HUDEP-2 (cell line): ENCODE data around the gene SATB2.
A peak's percentile ranks its signal among the peaks of the same experiment; 100 is the strongest.

Source experiments
- DNase-seq, 76 experiments: peaks; one replicate each; lab custom pipeline; 2025; ENCODE audit not compliant: unreplicated experiment in 76 of 76; lab: John Stamatoyannopoulos, UW

The SATB2 gene

DNA sequence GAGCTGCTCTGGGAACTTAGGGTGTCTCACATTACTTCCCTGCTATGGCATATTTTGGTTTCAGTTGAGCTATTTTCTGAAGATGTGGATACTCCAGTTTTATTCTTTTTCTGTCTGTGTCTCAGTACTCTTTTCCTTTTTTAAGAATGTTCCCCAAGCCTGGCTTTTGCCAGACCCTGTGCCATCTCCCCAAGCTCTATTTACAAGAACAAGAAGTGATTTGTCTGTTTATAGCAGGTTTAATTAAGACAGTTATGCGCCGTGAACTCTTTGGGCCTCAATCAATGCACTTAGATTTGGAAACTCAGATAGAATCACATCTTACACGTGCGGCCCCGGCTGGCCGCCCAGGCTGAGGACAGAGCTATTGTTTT lies 8.9 kb upstream of the SATB2 start:
- DNase-seq, result no peak

DNA sequence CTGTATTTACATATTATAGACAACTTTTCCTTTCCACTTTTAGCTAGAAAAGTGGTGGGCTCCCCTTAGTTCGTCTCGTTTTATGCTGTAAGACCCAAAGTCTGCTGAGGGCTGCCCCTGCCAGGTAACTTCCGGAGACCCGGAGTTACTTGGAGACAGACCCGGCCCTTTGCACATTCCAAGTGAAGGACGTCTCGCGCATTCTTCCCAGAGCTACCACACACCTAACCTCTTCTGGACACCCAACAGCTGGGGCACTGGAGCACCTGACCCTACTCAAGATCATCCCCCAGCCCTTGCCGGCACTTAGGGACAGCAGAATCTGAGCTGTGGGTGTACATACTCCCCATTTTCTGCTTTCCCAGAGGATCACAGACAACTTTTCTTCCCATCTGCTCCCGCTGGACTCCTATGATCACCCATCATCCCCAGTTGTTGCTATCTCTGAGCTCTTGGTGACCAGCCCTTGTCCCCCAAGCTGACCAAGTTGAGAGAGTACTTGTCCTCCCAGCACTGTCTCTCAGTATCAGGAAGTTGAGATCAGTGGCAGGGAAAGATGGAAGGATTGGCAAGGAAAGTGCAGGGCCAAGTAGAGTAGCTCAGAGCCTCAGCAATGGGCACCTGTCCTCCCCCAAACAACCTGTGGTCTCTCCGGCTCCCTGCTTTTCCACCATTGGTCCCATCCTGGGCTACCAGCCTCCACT lies 8.4 kb upstream of the SATB2 start:
- DNase-seq, result no peak

DNA sequence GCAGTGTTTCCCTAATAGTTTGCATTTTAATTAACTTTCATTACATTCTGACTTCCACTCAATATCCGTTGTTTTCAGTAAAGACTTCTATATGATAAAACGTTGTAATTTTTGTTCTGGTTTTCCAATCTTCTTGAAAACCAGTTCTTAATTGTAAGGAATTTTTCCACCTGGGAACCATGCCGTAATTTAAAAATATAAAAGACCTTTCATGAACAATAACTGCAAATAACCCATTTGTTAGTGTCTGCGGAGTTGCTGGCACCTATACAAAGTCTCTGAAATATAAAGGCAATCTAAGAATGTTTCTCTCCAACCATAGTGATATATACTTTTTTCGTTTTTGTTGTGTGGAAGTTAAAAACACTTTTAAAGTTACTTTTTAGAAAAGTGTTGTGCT lies 7.7 kb upstream of the SATB2 start:
- no peak for DNase-seq

DNA sequence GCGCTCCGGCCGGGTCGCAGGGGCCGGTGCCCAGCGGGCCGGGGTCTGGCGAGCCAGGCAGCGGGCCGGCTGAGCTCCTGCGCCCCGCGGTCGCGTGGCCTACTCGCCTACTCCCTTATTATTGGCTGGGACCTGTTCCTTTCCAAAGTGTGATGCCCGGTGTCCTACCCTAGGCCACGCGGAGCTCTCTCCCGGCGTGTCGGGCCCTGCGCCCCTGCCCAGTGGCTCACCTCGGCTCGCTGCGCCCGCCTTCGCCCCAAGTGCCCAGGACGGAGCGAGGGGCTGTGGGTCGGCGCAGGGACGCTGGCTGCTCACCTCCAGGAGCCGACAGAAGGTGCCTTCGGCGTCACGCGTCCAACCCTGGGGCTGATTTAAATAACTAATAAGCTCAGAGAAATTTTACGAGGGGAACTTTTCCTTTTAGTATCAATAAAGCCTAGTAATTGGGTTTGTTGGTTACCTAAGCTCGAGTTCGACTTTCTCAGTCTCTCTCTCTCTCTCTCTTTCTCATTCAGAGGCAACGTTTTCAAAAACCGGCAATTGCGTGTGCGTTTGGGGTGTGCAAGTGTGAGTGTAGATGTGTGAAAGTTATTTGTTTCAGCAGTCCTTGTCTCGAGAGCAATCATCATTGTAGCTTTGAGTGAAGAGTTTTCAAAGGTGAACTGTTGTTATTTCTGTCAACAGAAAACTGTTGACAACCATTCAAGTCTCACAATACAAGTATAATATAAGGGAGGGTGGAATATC lies 7.0 kb upstream of the SATB2 start:
- DNase-seq, result no peak

DNA sequence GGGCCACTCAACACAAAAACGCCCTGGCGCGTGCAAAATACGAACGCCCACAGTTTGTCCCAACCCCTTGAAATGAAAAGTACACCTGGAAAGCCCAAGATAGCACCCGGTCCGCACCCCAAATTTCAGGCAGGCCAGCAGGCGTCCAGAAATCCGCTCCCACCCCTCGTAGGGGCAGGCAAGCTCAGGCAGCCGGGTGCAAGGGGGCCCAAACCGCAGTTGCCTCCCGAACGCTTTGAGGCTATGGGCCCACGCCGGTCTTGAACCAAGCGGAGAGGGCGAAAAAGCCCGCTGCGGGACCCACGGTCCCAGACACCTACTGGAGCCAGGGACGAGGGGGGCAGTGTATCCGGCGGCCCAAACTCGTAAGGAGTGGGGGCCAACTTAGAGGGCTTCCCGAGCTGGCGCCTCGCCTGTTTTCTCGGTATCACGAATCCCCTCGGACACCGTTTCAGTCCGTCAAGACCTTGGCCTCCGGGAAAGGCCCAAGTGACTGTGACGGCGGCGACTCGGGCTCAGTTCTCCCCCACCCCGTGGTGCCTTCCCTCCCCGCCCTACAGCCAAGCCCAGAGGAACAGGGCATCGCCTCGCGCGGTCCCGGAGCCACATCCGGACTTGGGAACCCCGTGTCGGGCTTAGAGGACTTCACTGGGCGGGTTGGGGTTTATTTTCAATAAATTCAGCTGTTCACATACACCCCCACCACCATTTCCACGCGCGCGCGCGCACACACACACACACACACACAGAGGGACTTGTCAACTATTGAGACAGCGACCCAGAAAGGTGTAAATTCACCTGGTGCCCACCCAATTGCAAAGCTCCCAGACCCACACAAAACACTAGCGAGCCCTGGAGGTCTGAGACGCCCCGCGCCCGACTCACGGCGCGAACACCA lies 6.2 kb upstream of the SATB2 start:
- DNase-seq, result peak in 1 of 76 experiments; percentile 50

DNA sequence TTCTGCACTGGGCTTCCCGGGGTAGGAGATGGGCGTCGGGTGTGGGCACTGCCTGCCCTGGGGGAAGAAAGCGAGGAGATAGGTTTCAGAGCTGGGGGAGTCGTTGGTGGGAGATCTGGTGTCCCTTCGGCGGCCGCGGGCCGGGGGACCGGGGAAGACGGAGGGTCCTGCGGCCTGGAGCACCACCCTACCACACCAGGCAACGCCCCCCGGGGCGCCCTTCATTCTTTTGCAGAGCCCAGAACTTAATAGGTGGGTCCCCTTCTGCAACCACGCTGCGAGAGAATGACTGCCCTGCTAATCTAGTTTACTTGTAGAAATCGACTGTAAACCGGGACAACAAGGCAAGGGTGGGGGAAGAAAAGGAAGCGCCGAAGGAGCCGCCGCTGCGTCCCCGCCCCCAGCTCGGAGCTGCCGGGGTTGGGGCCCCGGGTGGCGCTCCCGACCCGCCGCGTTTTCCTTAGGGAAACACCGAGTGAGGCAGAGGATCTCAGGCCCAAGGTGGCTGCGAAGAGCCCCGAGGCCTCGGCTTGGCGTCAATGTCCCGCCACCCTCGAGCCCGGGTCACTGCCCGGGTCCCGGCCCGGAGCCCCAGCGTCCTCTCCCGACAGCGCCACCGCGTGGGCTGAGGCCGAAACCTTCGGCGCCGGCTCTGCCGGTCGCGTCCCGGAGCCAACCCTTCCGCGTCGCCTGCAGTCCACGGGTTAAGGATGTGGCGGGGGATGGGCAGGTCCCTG lies 5.4 kb upstream of the SATB2 start:
- DNase-seq, result peak in 70 of 76 experiments; percentile 10 to 84 (median 68)

DNA sequence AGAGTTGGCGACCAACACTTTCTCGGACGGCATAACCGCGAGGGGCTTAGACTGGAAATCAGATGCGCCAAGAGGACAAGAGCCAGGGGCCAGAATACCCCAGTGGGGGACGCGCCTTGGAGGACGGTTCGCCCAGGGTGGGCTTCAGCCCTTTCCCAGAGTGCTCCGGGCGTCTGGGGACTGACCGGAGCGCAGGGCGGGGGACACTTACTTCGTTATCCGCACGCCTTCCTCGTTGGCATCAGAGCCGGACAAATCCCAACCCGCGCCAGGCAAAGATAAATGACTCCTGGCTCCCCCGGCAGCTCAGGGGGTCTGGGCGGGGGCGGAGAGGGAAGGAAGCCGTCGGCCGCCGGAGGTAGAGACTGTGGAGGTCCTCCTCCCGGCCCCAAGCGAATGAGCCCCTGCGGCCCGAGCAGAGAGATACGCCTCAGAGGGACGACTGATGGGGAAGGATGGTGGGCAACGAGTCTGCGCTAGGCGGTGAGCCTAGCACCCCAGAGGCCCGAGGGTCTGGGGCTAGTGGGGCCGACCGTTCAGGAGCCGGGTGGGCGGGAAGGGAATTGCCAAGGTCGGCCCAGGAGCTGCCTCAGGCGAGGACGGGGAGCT lies 4.7 kb upstream of the SATB2 start:
- DNase-seq, result peak in 2 of 76 experiments; percentile 44 to 53

DNA sequence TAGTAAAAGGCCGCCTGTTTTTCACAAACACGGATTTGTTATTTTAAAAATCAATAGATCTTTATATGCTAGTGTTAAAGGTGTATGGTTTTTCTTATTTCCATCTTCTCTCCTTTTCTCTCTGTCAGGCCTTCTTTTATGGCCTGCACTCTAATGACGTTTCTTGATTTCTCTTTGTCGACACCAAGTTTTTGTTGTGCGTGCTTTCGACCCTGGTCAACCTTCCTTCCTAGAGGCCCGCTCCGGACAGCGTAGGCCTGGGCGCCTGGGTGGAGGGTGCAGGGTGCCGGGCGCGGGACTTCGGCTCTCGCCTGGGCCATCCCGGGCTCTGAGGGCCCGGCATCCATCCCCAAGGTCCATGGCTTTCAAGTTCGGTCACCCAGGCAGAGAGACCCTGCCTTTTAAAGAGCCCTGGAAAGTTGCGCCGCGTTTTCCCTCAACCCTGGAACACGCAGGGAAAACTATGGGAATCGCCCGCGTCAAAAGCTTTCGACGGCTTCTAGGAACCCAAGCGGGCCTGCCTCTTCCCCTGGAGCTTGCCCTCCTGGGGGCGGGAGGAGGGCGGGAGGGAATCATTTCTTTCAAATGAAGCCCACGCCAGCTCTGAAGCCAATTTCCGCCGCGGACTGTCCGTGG lies 4.1 kb upstream of the SATB2 start:
- no peak for DNase-seq

DNA sequence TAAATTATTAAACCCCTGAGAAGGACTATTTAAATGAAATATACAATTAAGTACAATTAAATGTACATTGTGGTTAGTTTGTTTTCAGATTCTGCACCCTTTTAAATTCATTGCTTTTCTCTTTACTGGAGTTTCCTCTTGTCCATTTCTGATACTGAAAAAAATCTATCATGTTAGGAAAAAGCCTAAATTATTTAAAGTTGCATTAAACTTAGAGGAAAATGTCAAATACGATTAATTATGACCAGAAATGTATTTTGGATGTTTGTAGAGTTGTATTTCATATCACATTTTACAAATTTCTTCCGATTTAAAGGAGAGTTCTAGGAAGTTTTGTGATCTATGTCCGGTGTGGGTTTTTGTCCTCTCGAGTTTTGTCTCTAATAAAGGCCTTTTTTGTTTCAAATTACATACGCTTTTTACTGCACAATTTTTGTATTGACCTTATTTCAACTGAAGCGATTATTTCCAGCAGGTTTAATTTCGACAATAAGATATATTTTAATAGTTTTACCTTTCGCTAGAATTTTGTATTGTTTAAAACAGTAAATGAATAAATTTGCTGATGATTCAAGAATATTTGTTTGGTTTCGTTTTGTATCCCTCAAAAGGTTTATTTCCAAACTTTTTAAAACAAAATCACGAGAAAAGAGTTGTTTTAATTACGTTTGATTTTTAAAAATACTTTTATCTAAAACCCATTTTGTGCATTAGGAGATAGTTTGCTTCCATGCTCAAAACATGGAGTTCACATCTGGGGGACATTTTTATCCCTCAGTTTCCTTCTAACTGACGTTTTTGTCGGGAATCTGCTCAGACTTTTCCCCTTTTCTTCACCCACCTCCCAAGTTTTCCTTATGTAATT lies 3.3 kb upstream of the SATB2 start:
- peak in 1 of 76 experiments; percentile 38 for DNase-seq

DNA sequence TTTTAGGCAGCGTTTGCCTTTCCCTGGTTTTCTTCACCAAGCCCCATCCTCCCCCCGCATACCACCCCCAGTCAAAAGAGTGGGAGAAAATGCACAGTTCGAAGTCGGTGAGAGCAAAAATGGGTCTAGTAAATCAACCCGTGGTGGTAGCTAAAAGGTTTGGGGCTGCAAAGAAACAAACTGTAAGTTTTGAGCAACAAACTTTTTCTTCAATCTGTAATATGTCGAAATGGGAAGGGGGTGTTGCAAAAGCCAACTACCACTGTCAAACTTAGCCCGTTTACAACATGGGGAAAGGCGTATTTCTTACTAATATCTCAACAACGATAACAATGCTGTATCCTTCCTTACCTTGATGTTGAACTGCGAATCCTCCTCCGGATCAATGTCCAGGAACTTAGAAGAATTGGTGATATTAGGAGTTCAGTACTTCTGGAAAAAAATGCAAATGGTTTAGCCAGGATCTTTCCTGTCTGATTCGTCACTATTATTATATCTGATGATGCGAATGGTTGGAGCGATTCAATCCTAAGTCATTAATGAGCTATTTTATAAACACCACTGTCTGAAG lies 2.4 kb upstream of the SATB2 start:
- DNase-seq, result peak in 2 of 76 experiments; percentile 38 to 56

DNA sequence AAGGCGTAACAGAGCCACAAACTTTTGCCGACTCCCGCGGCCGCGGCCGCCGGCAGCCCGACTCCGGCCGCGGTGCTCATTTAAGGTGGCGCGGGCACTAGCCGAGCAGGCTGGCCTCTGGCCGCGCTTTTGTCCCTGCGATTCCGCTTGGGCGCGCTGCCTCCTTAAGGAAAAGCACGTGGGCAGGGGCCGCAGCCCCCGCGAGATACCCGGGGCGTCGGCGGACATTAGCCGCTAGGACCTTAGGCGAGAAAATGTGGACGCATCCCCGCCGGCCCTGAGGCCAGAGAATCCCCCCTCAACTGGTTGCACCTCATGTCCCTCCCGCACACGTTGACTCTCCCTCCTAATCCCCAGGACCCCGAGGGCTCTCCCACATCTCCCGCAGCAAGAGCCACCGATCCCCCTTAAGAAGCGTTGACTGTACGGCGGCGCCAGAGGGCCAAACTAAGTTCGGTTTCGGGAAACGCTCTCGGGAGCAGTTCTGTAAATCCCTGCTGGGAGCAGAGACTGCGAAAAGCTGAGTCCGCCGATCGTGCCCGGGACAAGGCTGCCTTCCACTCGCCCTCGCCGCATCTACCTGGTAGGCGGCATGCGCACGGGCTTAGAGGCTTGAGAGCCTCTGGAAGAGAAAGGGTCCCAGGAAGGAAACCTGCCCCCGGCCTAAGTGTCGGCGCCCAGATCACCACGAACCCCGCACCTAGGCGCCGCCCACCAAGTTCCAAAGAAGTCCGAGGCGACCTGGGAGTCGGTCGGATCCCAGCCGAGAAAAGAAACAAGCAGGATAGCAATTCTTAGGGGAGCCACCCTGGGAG lies 1.8 kb upstream of the SATB2 start:
- peak in 73 of 76 experiments; percentile 6 to 85 (median 71) for DNase-seq

DNA sequence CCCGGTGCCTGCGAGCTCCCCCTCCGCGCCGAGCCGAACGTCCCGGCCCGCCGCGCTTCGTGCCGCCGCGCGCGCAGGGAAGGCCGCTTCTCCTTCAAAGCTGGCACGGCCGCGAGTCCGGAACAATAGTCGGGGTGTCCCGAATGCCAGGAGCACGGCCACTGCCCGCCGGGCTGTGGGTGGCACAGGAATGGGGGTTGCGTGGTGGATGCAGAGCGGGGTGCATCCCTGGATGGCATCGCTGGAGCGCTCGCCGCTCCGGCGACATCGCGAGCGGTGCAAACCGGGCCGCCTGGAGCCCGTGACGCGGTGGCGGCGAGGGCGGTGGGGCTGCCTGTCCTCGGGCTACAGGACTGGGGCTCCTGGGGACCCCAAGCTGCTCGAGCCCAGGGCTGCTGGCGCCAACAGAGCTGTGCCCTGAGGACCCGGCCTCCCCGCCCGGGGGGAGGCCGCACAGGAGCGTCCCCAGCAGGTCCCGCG lies 1.1 kb upstream of the SATB2 start:
- DNase-seq, result peak in 6 of 76 experiments; percentile 58 to 68 (median 64)

DNA sequence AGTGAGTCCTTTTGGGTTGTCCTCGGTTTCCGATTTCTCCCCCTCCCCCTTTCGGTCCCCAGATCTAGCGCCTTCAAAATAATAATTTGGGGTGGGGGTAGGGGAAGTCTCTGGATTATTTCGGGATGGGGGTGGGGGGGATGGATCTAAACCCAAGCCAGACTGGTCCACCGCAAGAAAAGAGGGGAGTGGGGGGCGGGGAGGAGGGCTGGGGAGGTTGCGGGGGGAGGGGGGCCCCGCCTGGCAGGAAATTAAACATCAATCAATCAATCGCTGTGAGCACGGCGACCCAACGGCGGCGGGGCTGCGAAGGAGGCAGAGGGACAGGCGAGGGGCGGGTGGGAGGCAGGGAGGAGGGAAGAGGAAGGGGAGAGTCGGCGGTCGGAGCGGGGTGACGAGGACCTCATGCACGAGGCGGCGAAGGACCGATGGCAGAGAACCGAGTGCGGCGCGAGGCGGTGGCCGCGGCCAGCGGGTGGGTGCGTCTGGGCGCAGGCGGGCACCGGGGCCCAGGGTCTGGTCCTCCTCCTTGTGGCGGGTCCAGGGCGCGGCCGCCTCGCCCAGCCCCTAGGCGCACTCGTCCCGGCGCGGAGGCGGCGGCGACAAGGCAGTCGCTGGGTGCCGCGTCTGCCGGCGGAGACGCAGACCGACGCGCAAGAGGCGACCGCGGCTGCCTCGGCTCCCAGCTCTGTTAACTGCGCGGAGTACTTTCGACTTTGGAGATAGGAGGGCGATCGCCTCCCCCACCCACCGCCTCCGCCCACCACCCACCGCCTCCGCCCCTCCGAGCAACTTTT lies 468 bp upstream of the SATB2 start:
- DNase-seq, result peak in 58 of 76 experiments; percentile 9 to 76 (median 53)

DNA sequence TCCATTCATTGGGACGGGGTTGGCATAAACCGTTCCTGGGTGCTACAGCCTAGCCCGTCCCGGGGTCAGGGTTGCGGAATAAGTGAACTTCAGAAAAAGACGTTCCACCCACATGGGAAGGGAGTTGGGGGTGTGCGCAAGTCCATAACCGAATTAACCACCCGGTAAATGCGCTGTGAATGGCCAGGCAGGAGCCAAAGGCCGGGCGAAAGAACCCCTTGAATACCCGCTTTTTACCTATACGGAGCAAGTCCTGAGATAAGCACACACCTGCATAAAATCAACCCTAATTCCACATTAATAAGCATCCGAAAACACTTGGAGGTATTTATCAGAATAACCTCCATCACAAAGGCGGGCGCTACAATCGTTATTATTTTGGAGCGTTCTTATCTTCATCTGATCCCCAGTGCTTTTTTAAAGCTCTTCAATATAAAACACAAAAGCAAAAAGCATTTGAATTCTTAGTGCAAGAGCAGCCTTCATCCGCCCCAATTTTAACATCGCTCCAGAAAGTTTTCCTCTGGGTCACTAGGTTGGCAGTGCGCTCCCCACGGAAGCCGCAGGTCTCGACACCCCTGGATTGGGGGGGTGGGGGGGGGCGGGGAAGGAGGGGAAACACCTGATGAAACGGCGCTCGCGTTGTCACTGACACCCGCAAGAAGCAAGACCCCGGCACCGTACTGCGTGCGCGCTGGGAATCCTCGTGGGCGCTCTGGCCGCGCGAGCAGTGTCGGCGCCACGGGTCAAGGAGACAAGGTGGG lies 1.2 kb downstream of the SATB2 start:
- peak in 15 of 76 experiments; percentile 20 to 60 (median 48) for DNase-seq

DNA sequence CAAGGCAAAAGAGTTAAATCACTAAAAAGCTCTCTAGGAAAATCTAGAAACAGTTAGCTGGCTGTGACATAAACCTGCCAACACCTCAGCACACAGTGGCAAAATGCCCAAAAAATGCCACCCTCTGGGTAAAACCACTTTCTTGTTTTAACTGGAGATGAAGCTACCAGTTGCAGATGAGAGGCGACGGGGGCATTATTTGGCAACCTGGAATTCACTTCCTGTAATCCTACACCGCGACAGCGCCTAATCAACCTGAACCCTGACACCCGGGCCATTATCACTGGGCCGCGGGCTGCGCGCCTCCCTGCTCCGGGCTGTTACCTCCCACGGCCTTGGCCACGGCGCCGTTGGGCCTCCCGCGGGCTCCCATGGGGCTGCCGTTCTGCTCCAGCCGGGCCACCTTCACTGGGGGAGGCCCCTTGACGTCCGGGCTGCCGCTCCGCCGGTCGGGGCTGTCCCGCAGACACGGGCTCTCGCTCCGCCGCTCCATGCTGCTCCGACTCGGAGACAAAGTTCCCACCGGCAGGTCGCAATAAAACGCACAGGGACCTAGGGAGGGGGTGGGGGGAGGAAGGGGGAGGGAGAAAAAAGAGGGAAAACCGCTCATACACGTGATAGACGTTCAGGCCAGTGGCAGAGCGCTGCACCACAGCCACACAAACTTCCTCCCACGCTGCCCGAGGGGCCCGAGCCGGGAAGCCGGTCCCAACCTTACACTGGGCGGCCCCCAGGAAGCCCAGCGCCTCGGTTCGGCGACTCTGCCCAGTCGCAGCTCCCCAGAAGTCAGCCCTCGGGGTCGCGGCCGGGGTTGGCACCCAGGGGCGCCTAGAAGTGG lies 2.0 kb downstream of the SATB2 start:
- peak in 75 of 76 experiments; percentile 16 to 91 (median 80) for DNase-seq
